ENCODE data around the gene KLHL29. TPM values are rescaled to one million over a fixed set of nuclear protein-coding genes. Genes with fewer than 3 reads are reported as not detected.

Gene KLHL29
- total RNA-seq, 1 experiment from 2014 or later = 12.2 TPM

DNA sequence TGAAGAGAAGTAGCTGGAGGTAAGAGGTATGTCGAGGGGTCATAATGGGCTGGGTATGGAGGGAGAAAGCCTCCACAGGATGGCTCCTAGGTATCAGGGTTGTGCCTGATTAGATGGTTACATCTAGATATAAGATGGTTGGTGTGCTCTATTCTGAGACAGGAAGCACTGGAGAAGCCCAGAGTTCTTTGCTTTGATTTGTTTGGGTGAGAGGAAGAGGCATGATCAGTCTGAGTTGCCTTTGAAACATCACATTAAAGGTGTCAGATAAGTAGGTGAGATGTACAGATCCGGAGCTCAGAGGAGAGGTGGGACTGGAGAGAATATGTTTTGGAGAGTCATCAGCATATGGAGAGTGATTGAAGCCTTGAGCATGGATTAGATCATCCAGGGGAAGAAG is 74.1 kb downstream of the KLHL29 start:
- ChIA-PET CTCF (no interaction called here), POLR2A (ENCODE audit: low non-redundant PET) (no interaction called here)
- no peak for DNase-seq (ENCODE audit: low spot score)
- no TSS peak for BruUV-seq (replicated peaks)
- no peak overlapping the region for H3K4me3 ChIP-seq (ENCODE audit: low read depth, low read length, poor library complexity, severe bottlenecking)
- H3K27ac ChIP-seq (ENCODE audit: low read depth, low read length, poor library complexity, severe bottlenecking) = no peak overlapping the region
- no peaks in the 10 kb centered on the region for H3K27me3 ChIP-seq (replicated peaks; ENCODE audit: insufficient read depth, low read depth, low read length, poor library complexity)
- no peak for TF ChIP-seq EZH2 (IDR thresholded peaks at IDR 0.05; ENCODE audit: borderline replicate concordance, low read depth, low read length, poor library complexity, severe bottlenecking)
- TF ChIP-seq, protein P1, sequence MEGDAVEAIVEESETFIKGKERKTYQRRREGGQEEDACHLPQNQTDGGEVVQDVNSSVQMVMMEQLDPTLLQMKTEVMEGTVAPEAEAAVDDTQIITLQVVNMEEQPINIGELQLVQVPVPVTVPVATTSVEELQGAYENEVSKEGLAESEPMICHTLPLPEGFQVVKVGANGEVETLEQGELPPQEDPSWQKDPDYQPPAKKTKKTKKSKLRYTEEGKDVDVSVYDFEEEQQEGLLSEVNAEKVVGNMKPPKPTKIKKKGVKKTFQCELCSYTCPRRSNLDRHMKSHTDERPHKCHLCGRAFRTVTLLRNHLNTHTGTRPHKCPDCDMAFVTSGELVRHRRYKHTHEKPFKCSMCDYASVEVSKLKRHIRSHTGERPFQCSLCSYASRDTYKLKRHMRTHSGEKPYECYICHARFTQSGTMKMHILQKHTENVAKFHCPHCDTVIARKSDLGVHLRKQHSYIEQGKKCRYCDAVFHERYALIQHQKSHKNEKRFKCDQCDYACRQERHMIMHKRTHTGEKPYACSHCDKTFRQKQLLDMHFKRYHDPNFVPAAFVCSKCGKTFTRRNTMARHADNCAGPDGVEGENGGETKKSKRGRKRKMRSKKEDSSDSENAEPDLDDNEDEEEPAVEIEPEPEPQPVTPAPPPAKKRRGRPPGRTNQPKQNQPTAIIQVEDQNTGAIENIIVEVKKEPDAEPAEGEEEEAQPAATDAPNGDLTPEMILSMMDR (conservative IDR thresholded peaks at IDR 0.05; ENCODE audit: low read depth, low read length) = no peak
- H3K4me1 ChIP-seq (ENCODE audit: insufficient read depth, low read length, poor library complexity, severe bottlenecking) = no peaks in the 10 kb centered on the region
- intact Hi-C loops (cut with micrococcal nuclease; ENCODE audit: unreplicated experiment) = no loop called here
- no peaks in the 10 kb centered on the region for H3K9me3 ChIP-seq (ENCODE audit: low read depth, low read length, poor library complexity, severe bottlenecking)
- no peaks in the 10 kb centered on the region for H3K36me3 ChIP-seq (ENCODE audit: insufficient read depth, low read length, poor library complexity, severe bottlenecking)

DNA sequence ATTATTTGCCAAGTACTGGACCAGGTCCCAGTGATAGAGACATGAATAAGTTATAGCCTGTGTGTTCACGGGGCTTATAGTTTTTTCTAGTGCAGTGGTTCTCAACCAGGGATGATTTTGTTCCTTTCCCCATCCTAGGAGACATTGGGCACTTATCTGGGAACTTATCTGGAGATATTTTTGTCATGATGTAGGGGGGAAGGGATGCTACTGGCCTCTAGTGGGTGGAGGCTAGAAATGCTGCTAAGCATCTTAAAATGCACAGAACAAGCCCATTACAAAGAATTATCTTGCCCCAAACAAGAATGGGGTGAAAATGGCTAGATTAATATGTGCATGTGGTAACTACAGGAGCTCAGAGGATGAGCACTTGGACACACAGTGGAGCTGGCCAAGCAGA is 75.2 kb downstream of the KLHL29 start:
- Histone ChIP-seq H3K27me3 (replicated peaks; ENCODE audit: insufficient read depth, low read depth, low read length, poor library complexity) (no peaks in the 10 kb centered on the region), H3K4me3 (ENCODE audit: low read depth, low read length, poor library complexity, severe bottlenecking) (no peak overlapping the region), H3K36me3 (ENCODE audit: insufficient read depth, low read length, poor library complexity, severe bottlenecking) (no peaks in the 10 kb centered on the region), H3K9me3 (ENCODE audit: low read depth, low read length, poor library complexity, severe bottlenecking) (no peaks in the 10 kb centered on the region), H3K27ac (ENCODE audit: low read depth, low read length, poor library complexity, severe bottlenecking) (no peak overlapping the region), H3K4me1 (ENCODE audit: insufficient read depth, low read length, poor library complexity, severe bottlenecking) (no peaks in the 10 kb centered on the region)
- CTCF ChIA-PET = interaction anchor here (0.6 kb wide), 1 partner anchor 540 kb away, joined by 3 read pairs; no protein-coding TSS in a partner anchor
- BruUV-seq (replicated peaks) = no TSS peak
- intact Hi-C loops (cut with micrococcal nuclease; ENCODE audit: unreplicated experiment) = loop anchor here (10.0 kb wide), 1 partner anchor 265 kb away; no protein-coding TSS in a partner anchor
- DNase-seq (ENCODE audit: low spot score) = peak; percentile 53
- POLR2A ChIA-PET (ENCODE audit: low non-redundant PET) = no interaction called here
- no peak for TF ChIP-seq EZH2 (IDR thresholded peaks at IDR 0.05; ENCODE audit: borderline replicate concordance, low read depth, low read length, poor library complexity, severe bottlenecking)
- TF ChIP-seq, protein P1 (conservative IDR thresholded peaks at IDR 0.05; ENCODE audit: low read depth, low read length) = peak; percentile 69

DNA sequence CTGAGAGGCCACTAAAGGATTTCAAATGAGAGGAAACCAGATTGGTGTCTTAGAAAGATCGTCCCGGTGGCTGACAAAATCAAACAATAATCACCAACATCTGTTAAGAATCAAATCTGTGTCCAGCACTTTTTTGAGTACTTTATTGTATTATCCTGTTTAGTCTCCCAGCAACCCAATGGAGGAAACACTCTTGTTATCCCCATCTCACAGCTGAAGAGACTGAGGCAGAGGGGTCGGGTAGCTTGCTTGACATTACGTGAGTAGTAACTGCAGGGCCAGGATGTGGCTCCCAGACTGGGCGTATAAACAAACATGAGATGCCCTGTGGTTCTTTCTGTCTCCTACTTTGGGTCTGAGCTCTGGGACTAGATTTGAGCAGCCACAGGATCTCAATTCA is 76.0 kb downstream of the KLHL29 start:
- TF ChIP-seq, protein P1 (conservative IDR thresholded peaks at IDR 0.05; ENCODE audit: low read depth, low read length) = no peak
- TF ChIP-seq EZH2 (IDR thresholded peaks at IDR 0.05; ENCODE audit: borderline replicate concordance, low read depth, low read length, poor library complexity, severe bottlenecking) = no peak
- Histone ChIP-seq H3K4me1 (ENCODE audit: insufficient read depth, low read length, poor library complexity, severe bottlenecking) (no peaks in the 10 kb centered on the region), H3K9me3 (ENCODE audit: low read depth, low read length, poor library complexity, severe bottlenecking) (no peaks in the 10 kb centered on the region), H3K27ac (ENCODE audit: low read depth, low read length, poor library complexity, severe bottlenecking) (no peak overlapping the region), H3K36me3 (ENCODE audit: insufficient read depth, low read length, poor library complexity, severe bottlenecking) (no peaks in the 10 kb centered on the region), H3K4me3 (ENCODE audit: low read depth, low read length, poor library complexity, severe bottlenecking) (no peak overlapping the region), H3K27me3 (replicated peaks; ENCODE audit: insufficient read depth, low read depth, low read length, poor library complexity) (no peaks in the 10 kb centered on the region)
- POLR2A ChIA-PET (ENCODE audit: low non-redundant PET) = no interaction called here
- DNase-seq (ENCODE audit: low spot score) = no peak
- no TSS peak for BruUV-seq (replicated peaks)
- intact Hi-C loops (cut with micrococcal nuclease; ENCODE audit: unreplicated experiment) = loop anchor here (10.0 kb wide), 1 partner anchor 266 kb away; no protein-coding TSS in a partner anchor
- CTCF ChIA-PET = interaction anchor here (0.7 kb wide), 1 partner anchor 19 kb away, joined by 8 read pairs; no protein-coding TSS in a partner anchor
